Progenitor cell of endocrine pancreas (in vitro differentiated cells): ENCODE data around the gene PSMA6. TPM values are rescaled to one million over a fixed set of nuclear protein-coding genes. Genes with fewer than 3 reads are reported as not detected.

ENCODE experiments used
- DNase-seq: peaks from one replicate; pipeline ENCODE4 v3.0.0; 2021; ENCODE audit warnings: low spot score; ENCODE audit not compliant: unreplicated experiment
- H3K27ac Mint-ChIP-seq: 2 replicates; pipeline ENCODE4 v1.8.0; 2021; ENCODE audit warnings: mild to moderate bottlenecking, moderate library complexity, mixed read lengths
- H3K27me3 Mint-ChIP-seq: 2 replicates; pipeline ENCODE4 v1.8.0; 2021; ENCODE audit warnings: mixed read lengths
- H3K36me3 Mint-ChIP-seq: 2 replicates; pipeline ENCODE4 v1.8.0; 2022; ENCODE audit warnings: mixed read lengths; ENCODE audit not compliant: insufficient read depth
- H3K4me1 Mint-ChIP-seq: 2 replicates; pipeline ENCODE4 v1.8.0; 2021; ENCODE audit warnings: low read depth, mixed read lengths
- H3K4me3 Mint-ChIP-seq: 2 replicates; pipeline ENCODE4 v1.8.0; 2021; ENCODE audit warnings: low read depth, mild to moderate bottlenecking, moderate library complexity, mixed read lengths
- H3K9me3 Mint-ChIP-seq: 2 replicates; pipeline ENCODE4 v1.8.0; 2021; ENCODE audit warnings: low read depth, mixed read lengths
- total RNA-seq: library from RNA; stranded (reverse); gene quantifications from 2 replicates; pipeline ENCODE4 v1.2.1, GENCODE V29; 2021
- TF ChIP-seq, protein P1 (sequence below): fragments of 200-600 bp; sonication (generic); IDR thresholded peaks from one replicate; pipeline ENCODE4 v1.5.0; 2021; ENCODE audit warnings: antibody characterized with exemption, mild to moderate bottlenecking; ENCODE audit not compliant: unreplicated experiment

Gene PSMA6
- total RNA-seq, 1 donor from 2014 or later, result 175 TPM

DNA sequence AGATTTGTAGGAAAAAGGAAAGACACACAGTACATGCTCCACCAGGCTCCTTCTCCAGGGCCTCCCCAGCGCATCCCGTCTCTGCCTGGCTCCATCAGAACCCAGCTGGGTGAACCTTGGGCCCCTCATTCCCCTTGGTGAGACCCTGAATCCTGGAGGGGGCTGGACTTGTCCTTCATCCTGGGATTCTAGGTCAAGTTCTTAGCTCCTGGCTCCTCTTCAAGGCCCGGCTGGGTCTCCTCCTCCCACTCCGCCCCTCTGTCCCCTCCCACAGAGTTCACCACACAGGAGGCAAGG lies 49.2 kb downstream of the PSMA6 start:
- Mint-ChIP-seq H3K4me1 (peaks cover 6% of the 10 kb centered on the region), H3K4me3 (no peak overlapping the region), H3K27ac (no peak overlapping the region), H3K36me3 (no peaks in the 10 kb centered on the region), H3K9me3 (no peaks in the 10 kb centered on the region), H3K27me3 (peaks cover 3% of the 10 kb centered on the region)
- TF ChIP-seq, protein P1, sequence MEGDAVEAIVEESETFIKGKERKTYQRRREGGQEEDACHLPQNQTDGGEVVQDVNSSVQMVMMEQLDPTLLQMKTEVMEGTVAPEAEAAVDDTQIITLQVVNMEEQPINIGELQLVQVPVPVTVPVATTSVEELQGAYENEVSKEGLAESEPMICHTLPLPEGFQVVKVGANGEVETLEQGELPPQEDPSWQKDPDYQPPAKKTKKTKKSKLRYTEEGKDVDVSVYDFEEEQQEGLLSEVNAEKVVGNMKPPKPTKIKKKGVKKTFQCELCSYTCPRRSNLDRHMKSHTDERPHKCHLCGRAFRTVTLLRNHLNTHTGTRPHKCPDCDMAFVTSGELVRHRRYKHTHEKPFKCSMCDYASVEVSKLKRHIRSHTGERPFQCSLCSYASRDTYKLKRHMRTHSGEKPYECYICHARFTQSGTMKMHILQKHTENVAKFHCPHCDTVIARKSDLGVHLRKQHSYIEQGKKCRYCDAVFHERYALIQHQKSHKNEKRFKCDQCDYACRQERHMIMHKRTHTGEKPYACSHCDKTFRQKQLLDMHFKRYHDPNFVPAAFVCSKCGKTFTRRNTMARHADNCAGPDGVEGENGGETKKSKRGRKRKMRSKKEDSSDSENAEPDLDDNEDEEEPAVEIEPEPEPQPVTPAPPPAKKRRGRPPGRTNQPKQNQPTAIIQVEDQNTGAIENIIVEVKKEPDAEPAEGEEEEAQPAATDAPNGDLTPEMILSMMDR, result no peak
- DNase-seq, result no peak

DNA sequence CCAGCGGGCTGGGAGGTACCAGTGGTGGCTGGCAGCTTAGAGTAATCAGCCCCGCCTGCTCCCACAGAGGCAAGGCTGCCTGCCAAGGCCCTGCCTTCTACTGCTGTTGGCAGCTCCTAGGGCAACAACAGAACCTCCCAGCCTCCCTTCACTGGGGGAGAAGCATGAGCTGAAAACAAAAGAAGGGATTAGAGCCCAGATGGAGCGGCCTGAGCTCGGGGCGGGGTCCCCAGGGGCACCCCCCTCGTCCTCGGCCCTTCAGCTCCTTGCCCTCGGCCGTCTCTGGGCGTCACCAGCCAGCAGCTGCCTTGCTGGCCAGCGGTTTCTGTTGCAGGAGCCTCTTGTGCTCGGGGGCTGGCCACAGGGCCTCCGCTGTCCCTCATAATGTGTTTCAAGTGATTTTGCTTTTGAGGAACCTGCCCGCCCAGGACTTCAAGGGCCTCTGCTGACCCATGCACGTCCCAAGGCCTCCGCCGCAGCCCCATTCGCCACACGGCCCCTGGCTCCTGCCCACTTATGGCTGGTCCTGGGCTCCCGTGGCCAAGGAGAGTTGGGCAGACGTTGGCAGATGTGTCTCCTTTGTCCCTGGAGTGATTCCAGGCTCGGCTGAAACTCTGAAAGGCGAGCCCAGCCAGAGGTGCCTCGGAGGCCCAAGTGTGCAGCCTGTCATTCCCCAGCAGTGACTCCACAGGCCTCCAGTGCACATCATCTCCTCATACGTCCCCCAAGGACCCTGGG lies 49.7 kb downstream of the PSMA6 start:
- peaks cover 3% of the 10 kb centered on the region for H3K27me3 Mint-ChIP-seq
- H3K4me3 Mint-ChIP-seq, result no peak overlapping the region
- no peak overlapping the region for H3K27ac Mint-ChIP-seq

DNA sequence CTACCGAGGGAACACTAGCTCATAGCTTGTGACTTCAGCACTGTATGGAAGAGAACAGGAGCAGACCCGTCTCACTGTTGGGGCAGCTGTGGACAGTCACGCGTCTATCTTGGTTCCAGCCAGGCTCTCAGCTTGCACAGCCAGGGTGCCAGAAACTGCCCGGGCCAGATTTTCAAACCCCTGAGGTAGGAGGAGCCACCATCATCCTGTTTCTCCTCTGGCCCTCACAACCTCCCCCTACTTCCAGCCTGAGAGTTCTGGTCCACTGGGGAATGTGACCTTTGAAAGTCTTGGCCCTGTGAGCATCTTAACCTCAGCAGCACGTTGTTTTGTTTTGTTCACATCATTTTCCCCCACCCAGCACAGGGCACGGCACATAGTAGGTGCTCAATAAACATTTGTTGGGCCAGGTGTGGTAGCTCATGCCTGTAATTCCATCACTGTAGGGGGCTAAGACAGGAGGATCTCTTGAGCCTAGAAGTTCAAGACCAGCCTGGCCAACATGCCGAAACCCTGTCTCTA lies 50.4 kb downstream of the PSMA6 start:
- H3K9me3 Mint-ChIP-seq, result no peaks in the 10 kb centered on the region
- H3K4me3 Mint-ChIP-seq, result no peak overlapping the region
- H3K27me3 Mint-ChIP-seq, result peaks cover 3% of the 10 kb centered on the region
- TF ChIP-seq, protein P1, result no peak
- H3K27ac Mint-ChIP-seq, result no peak overlapping the region
- peaks cover 5% of the 10 kb centered on the region for H3K4me1 Mint-ChIP-seq
- H3K36me3 Mint-ChIP-seq, result no peaks in the 10 kb centered on the region
- no peak for DNase-seq

More for the DNA sequence above, 49.7 kb downstream of the PSMA6 start:
- Mint-ChIP-seq H3K36me3 (no peaks in the 10 kb centered on the region), H3K9me3 (no peaks in the 10 kb centered on the region), H3K4me1 (peaks cover 2% of the 10 kb centered on the region)
- no peak for DNase-seq
- TF ChIP-seq, protein P1, result no peak

GRCh38 chr14:35343702-35344101 lies 51.5 kb downstream of the PSMA6 start:
- Mint-ChIP-seq H3K27ac (no peak overlapping the region), H3K9me3 (no peaks in the 10 kb centered on the region), H3K4me1 (peaks cover 14% of the 10 kb centered on the region), H3K4me3 (no peak overlapping the region), H3K27me3 (peaks cover 3% of the 10 kb centered on the region), H3K36me3 (no peaks in the 10 kb centered on the region)
- DNase-seq, result no peak
- TF ChIP-seq, protein P1, result no peak

DNA sequence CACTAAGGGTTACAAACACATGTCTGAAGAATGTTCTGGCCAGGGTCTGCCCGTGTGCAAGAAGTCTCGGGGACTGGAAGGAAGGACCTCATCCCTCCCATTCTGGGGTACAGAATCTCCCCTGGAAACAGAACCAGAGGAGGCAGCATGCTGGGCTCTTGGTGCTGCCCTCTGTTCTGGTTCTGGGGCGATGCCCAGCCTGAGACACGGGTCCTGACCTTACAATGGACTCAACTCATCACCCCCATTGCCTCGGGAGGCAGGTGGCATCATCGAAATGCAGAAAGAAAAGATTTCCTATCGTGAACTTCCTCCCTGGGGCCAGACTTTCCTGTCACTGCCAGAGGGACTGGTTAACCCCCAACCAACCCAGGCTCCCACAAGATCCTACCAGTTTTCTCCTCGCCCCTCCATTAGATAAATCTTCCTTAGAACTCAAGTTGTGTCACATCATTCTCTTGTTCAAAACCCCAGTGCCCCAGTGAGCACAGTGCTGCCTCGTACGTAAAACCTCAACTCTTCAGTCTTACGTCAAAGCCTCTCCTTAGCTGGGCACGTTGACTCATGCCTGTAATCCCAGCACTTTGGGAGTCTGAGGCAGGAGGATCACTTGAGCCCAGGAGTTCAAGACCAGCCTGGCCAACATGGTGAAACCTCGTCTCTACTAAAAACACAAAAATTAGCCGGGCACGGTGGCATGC lies 52.1 kb downstream of the PSMA6 start:
- H3K9me3 Mint-ChIP-seq, result no peaks in the 10 kb centered on the region
- TF ChIP-seq, protein P1, result no peak
- no peak for DNase-seq
- H3K36me3 Mint-ChIP-seq, result no peaks in the 10 kb centered on the region
- H3K27me3 Mint-ChIP-seq, result peaks cover 3% of the 10 kb centered on the region
- H3K4me3 Mint-ChIP-seq, result no peak overlapping the region
- H3K27ac Mint-ChIP-seq, result no peak overlapping the region
- H3K4me1 Mint-ChIP-seq, result peaks cover 14% of the 10 kb centered on the region
